GM12878 (cell line): ENCODE results near the gene TOR2A. TPM values are rescaled to one million over a fixed set of nuclear protein-coding genes. Genes with fewer than 3 reads are reported as not detected.

Experiments
- ATF7 ChIP-seq: fragments of 450-650 bp; IDR thresholded peaks from 2 replicates; pipeline ENCODE4 v1.6.1; 2016; ENCODE audit warnings: low read depth, mild to moderate bottlenecking
- CHD2 ChIP-seq: IDR thresholded peaks from 2 replicates; pipeline ENCODE4 v1.6.1; 2011; ENCODE audit warnings: low read depth, low read length, improper control_type of control experiment, borderline replicate concordance
- HCFC1 ChIP-seq: fragments of 150-350 bp; IDR thresholded peaks from 2 replicates; pipeline ENCODE4 v1.6.1; 2014; ENCODE audit warnings: low read length
- MTA2 ChIP-seq: fragments of 450-650 bp; IDR thresholded peaks from 2 replicates; pipeline ENCODE4 v1.6.1; 2016; ENCODE audit warnings: low read depth, mild to moderate bottlenecking, moderate library complexity
- PML ChIP-seq: IDR thresholded peaks from 2 replicates; pipeline ENCODE4 v1.6.1; 2012; ENCODE audit warnings: low read length, inconsistent platforms
- POLR2AphosphoS2 ChIP-seq: IDR thresholded peaks from 2 replicates; pipeline ENCODE4 v1.6.1; 2011; ENCODE audit warnings: low read depth, mild to moderate bottlenecking, low read length, improper control_type of control experiment, moderate library complexity
- RAD51 ChIP-seq: fragments of 450-650 bp; IDR thresholded peaks from 2 replicates; pipeline ENCODE4 v1.6.1; 2016; ENCODE audit warnings: moderate library complexity, mild to moderate bottlenecking, inconsistent platforms
- RUNX3 ChIP-seq: IDR thresholded peaks from 2 replicates; pipeline ENCODE4 v1.6.1; 2012; ENCODE audit warnings: low read length, inconsistent platforms
- SRF ChIP-seq, 2 experiments: IDR thresholded peaks; 2 replicates each; pipeline ENCODE4 v1.6.1; 2011; ENCODE audit warnings: low read depth in 2 of 2, low read length in 2 of 2, mild to moderate bottlenecking in 1 of 2, moderate library complexity in 1 of 2
- TARDBP ChIP-seq: IDR thresholded peaks from 2 replicates; pipeline ENCODE4 v1.6.1; 2016; ENCODE audit warnings: borderline replicate concordance
- WRNIP1 ChIP-seq: IDR thresholded peaks from 2 replicates; pipeline ENCODE4 v1.6.1; 2011; ENCODE audit warnings: low read depth, low read length, improper control_type of control experiment, borderline replicate concordance
- polyA plus RNA-seq, 11 experiments: library from polyadenylated mRNA; depleted of rRNA in 4 of 11; unstranded in 6 of 11; stranded (reverse) in 5 of 11; fragments of >200 nt; fragmentation: Nextera tagmentation in 4 of 11; fragmentation: Illumina TruSeq in 1 of 11; extraction: Ambion mirVana in 4 of 11; extraction: Trizol in 1 of 11; gene quantifications; 1 replicate in 1 of 11; 2 replicates in 10 of 11; pipeline versions ENCODE4 v1.2.1 to v1.2.3, GENCODE V29; 2011 to 2016; ENCODE audit warnings: inconsistent platforms in 2 of 11, missing spikeins in 2 of 11, low read depth in 1 of 11
- total RNA-seq, 4 experiments: library from RNA; depleted of rRNA in 3 of 4; stranded (reverse); fragments of >200 nt in 3 of 4; fragmentation: Illumina TruSeq in 1 of 4; extraction: Trizol in 1 of 4; gene quantifications; 2 replicates each; pipeline versions ENCODE4 v1.2.1 to v1.2.3, GENCODE V29; 2013 to 2021
- TF ChIP-seq, protein P1 (sequence below): IDR thresholded peaks from 2 replicates; pipeline ENCODE4 v1.6.1; 2011; ENCODE audit warnings: low read depth, low read length, improper control_type of control experiment, borderline replicate concordance
- TF ChIP-seq, protein P2 (sequence below): fragments of 450-650 bp; IDR thresholded peaks from 2 replicates; pipeline ENCODE4 v1.6.1; 2017; ENCODE audit warnings: mild to moderate bottlenecking, moderate library complexity
- TF ChIP-seq, protein P3 (sequence below): IDR thresholded peaks from 2 replicates; pipeline ENCODE4 v1.6.1; 2012; ENCODE audit warnings: mild to moderate bottlenecking, low read depth, low read length
- TF ChIP-seq, protein P4 (sequence below): fragments of 450-650 bp; formaldehyde crosslinking; IDR thresholded peaks from 2 replicates; pipeline ENCODE4 v1.4.0; 2020; ENCODE audit warnings: mild to moderate bottlenecking, moderate library complexity

Gene TOR2A
- total and polyA plus RNA-seq, 10 of the 15 experiments (the other 5 are each of a cell fraction or from before 2014, with no cell fraction given) = 0.52 to 23.7 (median 8.5) TPM

DNA sequence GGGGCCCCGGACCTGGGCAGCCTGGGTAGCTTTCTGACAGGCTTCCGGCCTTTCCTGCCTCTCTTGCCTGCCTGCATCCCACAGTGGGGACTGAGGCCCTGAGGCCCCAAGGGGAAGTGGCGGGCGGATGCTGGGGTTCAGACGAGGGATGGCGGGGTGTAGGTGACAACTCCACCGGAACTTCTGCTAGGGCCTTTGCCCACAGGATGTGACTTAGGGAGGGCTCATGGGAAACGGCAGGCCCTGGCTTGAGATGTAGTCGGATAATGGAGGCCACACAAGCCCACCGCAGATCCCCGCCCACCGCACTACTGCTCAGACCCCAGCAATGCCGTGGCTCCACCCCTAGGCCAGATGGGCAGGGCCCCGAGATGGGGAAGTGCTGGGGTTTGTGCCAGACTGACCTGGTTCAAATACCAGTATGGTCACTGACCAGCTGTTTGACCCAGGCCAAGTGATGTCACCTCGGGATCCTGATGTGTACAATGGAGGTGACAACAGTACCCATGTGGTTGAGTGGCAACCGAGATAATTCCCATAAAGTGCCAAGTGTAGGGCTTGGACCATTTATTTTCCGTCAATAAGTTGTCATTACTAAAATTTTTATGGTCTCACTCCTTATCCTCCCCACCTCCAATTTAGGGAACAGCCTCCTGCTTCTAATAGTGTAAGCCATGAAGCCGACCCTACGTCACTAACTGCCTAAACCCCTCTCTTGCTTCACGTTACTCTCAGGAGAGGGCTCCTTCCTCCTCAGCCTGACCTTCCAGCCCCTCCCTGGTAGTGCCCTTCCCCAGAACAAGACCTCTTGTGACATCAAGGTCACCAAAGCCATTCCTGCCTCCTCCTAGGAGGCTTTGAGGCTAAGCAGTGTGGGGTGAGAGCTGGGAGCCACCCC is 48.3 kb upstream of the TOR2A start (continued):
- TF ChIP-seq, protein P1, sequence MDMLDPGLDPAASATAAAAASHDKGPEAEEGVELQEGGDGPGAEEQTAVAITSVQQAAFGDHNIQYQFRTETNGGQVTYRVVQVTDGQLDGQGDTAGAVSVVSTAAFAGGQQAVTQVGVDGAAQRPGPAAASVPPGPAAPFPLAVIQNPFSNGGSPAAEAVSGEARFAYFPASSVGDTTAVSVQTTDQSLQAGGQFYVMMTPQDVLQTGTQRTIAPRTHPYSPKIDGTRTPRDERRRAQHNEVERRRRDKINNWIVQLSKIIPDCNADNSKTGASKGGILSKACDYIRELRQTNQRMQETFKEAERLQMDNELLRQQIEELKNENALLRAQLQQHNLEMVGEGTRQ = no peak
- TF ChIP-seq PML (no peak), RUNX3 (no peak), SRF (IDR thresholded peaks at IDR 0.05; ENCODE audit: low read depth in 2 of 2, low read length in 2 of 2) (no peak), TARDBP (no peak), MTA2 (peak; percentile 31; the same call in 1 of the 2 replicates), POLR2AphosphoS2 (no peak; the same call in 1 of the 2 replicates), HCFC1 (no peak), CHD2 (no peak), WRNIP1 (0 out of 2 replicates have a peak, but pooled peaks have one; percentile 67), ATF7 (no peak), RAD51 (no peak)
- TF ChIP-seq, protein P2, sequence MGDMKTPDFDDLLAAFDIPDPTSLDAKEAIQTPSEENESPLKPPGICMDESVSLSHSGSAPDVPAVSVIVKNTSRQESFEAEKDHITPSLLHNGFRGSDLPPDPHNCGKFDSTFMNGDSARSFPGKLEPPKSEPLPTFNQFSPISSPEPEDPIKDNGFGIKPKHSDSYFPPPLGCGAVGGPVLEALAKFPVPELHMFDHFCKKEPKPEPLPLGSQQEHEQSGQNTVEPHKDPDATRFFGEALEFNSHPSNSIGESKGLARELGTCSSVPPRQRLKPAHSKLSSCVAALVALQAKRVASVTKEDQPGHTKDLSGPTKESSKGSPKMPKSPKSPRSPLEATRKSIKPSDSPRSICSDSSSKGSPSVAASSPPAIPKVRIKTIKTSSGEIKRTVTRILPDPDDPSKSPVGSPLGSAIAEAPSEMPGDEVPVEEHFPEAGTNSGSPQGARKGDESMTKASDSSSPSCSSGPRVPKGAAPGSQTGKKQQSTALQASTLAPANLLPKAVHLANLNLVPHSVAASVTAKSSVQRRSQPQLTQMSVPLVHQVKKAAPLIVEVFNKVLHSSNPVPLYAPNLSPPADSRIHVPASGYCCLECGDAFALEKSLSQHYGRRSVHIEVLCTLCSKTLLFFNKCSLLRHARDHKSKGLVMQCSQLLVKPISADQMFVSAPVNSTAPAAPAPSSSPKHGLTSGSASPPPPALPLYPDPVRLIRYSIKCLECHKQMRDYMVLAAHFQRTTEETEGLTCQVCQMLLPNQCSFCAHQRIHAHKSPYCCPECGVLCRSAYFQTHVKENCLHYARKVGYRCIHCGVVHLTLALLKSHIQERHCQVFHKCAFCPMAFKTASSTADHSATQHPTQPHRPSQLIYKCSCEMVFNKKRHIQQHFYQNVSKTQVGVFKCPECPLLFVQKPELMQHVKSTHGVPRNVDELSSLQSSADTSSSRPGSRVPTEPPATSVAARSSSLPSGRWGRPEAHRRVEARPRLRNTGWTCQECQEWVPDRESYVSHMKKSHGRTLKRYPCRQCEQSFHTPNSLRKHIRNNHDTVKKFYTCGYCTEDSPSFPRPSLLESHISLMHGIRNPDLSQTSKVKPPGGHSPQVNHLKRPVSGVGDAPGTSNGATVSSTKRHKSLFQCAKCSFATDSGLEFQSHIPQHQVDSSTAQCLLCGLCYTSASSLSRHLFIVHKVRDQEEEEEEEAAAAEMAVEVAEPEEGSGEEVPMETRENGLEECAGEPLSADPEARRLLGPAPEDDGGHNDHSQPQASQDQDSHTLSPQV = 0 out of 2 replicates have a peak, but pooled peaks have one; percentile 53
- TF ChIP-seq, protein P3, sequence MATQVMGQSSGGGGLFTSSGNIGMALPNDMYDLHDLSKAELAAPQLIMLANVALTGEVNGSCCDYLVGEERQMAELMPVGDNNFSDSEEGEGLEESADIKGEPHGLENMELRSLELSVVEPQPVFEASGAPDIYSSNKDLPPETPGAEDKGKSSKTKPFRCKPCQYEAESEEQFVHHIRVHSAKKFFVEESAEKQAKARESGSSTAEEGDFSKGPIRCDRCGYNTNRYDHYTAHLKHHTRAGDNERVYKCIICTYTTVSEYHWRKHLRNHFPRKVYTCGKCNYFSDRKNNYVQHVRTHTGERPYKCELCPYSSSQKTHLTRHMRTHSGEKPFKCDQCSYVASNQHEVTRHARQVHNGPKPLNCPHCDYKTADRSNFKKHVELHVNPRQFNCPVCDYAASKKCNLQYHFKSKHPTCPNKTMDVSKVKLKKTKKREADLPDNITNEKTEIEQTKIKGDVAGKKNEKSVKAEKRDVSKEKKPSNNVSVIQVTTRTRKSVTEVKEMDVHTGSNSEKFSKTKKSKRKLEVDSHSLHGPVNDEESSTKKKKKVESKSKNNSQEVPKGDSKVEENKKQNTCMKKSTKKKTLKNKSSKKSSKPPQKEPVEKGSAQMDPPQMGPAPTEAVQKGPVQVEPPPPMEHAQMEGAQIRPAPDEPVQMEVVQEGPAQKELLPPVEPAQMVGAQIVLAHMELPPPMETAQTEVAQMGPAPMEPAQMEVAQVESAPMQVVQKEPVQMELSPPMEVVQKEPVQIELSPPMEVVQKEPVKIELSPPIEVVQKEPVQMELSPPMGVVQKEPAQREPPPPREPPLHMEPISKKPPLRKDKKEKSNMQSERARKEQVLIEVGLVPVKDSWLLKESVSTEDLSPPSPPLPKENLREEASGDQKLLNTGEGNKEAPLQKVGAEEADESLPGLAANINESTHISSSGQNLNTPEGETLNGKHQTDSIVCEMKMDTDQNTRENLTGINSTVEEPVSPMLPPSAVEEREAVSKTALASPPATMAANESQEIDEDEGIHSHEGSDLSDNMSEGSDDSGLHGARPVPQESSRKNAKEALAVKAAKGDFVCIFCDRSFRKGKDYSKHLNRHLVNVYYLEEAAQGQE = no peak
- TF ChIP-seq, protein P4, sequence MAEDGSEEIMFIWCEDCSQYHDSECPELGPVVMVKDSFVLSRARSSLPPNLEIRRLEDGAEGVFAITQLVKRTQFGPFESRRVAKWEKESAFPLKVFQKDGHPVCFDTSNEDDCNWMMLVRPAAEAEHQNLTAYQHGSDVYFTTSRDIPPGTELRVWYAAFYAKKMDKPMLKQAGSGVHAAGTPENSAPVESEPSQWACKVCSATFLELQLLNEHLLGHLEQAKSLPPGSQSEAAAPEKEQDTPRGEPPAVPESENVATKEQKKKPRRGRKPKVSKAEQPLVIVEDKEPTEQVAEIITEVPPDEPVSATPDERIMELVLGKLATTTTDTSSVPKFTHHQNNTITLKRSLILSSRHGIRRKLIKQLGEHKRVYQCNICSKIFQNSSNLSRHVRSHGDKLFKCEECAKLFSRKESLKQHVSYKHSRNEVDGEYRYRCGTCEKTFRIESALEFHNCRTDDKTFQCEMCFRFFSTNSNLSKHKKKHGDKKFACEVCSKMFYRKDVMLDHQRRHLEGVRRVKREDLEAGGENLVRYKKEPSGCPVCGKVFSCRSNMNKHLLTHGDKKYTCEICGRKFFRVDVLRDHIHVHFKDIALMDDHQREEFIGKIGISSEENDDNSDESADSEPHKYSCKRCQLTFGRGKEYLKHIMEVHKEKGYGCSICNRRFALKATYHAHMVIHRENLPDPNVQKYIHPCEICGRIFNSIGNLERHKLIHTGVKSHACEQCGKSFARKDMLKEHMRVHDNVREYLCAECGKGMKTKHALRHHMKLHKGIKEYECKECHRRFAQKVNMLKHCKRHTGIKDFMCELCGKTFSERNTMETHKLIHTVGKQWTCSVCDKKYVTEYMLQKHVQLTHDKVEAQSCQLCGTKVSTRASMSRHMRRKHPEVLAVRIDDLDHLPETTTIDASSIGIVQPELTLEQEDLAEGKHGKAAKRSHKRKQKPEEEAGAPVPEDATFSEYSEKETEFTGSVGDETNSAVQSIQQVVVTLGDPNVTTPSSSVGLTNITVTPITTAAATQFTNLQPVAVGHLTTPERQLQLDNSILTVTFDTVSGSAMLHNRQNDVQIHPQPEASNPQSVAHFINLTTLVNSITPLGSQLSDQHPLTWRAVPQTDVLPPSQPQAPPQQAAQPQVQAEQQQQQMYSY (CRISPR knock-in tag) = no peak
